DLD1 (cell line): ENCODE data around the gene AANAT.
"Not testable (repeated sequence)": the region's sequence is repeated elsewhere in the genome, so short reads cannot be mapped to it uniquely, and the experiment has no call there.

Source experiments
- in situ Hi-C: cut with HindIII; loops from 2 replicates; pipeline ENCODE4 v1.10.0; 2017; ENCODE audit warnings: low sequenced_read_pairs

AANAT gene

DNA sequence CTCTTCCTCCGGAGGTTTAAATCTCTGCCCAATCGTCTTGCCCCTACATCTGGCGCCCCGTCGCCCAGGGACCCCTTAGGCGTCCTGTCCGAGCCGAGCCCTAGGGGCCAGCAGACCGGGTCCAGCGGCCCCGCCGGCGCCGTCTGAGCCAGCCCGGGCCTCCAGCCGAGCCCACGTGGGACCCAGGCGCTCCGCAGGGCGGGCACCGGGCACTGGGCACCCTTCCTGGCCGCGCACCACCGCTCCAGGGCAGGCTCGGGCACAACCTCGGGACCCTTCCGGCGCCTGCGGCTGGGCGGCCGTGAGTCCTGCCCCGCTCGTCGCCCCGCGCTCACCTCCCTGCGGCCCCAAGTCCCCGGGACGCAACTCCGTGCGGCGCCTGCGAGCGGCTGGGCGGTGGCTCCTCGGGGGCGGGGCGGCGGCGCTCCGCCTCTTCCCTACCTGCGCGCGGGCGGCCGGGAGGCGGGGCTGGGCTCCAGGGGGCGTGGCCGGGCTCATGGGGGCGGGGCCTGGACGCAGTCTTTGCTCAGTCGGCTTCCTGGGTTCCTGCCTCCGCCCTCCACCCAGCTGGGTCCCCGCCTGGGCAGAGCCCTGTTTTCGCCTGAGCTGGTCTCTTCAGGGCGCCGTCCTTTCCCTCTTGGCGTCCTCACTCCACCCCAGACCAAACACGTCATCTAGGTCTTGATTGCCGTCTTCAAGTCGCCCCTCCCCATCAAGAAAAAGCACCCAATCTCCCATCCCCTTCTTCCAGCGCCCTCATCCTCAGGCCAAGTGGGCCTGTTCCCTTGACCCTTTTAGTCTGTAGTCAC is 33.8 kb downstream of the AANAT start, which contains the start of gene RHBDF2:
TSS of gene RHBDF2 (minus strand) at position 406 of the 809 bp plus-strand sequence. CDS start 19,899 bp downstream, outside the sequence.
- in situ Hi-C loops: no loop called here

DNA sequence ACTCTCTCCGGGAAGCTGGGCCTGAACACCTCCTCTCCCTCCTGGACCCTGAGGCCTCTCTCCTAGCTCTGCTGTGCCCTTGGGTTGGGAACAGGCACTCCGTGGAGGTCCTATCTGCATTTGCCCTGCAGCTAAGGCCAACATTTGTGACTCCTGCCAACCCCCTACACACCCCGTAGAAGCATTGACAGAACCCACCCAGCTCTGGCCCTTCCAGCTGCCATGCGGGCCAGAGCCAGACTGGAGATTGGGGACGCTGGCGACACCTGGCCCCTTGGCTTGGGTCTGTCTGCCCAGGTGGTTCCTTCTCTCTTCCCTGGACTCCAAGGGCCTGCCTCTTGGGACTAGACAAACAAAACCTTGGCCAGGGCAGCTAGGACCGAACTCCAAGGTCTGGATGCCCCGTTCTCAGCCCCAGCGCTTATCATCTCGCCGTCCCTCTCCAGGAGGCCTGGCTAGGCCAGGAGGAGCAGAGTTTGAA is 34.5 kb downstream of the AANAT start:
- in situ Hi-C loops: no loop called here

DNA sequence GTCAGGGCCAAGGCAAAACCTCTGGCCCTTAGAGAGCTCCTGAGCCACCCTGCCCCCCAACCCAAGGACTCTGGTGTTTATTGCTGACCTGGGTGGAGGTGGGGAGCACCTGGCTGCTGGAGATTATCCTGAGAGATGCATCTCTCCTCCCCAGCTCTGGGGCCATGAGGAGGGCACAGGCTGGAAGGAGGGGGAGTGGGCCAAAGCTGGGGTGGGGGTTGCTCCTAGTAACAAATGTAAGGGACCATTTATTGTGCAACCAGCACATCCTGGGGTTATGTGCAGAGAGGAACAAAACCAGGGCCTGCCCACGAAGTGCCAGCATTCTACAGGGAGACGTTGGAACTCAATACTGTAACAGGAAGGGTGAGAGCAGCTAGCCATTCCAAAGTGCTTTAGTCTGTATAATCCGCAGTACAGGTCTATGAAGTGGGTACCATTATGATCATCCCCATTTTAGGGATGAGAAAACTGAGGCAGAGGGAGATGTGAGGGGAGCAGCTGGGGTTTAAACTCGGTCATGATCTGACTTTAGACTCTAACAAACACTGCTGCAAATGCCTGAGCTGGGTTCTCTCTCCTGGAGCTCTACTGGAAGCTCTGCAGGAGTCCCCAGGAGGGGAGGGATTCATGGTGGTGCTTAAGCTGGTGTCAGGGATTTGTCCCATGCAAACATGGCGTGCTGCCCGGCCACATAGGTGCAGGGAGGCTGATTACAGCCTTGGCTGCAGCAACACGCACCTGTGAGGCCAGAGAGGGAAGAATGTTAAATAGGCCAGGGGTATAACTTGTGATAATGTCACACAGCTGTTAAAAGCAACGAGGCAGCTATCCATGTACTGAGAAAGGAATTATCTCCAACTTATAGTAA is 35.2 kb downstream of the AANAT start:
- in situ Hi-C loops: no loop called here

DNA sequence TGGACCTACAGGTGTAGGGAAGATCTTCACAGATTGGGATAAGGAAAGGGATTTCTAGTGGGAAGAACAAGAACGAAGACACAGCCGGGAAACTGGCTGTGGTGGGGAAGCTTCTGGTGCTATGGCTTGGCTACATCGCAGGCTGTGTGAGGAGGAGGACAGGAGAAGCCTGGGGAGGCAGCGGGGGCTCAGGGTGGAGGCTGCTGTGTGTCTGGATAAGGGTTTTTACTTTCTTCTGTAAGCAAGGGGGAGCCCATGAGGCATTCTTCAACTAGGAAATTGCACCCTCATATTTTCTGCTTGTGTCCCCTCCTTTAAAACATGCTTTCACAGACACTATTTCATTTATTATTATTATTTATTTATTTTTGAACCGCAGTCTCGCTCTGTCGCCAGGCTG is 36.7 kb downstream of the AANAT start:
- in situ Hi-C loops: no loop called here

DNA sequence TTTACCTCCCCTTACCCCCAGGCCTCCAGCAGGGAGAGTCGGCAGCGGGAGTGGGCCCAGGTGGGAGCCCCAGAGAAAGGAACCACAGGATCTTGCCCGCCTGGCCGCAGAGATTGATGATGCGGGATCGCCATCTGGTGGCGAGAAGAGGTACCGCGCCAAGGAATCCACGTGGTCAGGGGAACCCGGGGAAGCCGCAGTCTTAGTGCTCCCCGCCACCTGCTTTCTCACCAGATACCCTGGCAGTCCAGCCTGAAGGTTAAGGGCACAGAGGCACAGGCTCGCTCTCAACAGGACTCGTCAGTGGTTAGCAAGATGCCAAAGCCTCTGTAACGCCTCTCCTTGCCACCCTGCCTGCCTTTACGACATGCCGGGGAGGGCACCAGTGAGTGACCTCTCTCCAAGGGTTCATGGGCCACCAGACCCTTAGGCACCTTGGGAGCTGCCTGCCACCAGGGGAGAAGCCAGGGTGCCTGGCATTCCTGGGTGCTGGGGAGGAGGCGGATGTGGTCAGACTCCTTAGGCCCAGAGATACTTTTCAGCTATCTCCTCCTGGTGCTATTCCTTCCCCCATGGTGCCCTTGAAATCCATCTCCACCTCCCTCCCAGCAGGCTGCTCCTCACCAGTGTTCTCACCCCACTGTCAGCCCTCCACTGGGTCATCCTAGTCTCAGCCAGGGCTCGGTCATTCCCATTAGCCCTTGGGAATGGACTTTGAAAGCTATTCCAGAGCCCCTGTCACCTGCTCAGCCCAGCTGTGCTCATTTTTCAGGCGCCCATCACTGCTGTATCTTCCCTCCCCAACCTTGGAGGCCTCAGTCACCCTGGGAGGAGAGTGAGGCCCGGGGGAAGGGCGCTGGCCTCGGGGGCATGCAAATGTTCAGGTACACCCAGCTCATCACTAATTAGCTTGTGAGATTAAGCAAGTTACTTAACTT is 39.3 kb downstream of the AANAT start:
- in situ Hi-C loops: no loop called here

DNA sequence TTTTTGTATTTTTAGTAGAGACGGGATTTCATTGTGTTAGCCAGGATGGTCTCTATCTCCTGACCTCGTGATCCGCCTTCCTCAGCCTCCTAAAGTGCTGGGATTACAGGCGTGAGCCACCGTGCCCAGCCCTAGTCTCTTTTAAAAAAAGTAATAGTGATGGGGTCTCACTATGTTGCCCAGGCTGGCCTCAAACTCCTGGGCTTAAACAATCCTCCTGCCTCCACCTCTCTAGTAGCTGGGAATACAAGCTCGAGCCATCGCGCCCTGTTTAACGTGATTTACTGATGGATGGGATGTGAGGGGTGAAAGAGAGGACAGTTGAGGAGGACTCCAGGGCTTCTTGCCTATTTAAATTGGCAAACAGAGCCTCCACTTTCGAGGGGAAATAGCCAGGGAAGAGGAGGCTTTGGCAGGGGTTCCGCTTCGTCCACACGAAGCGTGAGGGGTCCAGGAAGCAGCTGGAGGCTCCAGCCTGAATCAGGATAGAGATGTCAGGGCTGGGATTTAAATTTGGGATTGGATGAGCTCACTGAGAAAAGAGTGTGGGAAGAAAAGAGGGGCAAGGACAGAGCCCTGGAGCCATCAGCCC is 41.2 kb downstream of the AANAT start:
- in situ Hi-C loops: not testable (repeated sequence)

DNA sequence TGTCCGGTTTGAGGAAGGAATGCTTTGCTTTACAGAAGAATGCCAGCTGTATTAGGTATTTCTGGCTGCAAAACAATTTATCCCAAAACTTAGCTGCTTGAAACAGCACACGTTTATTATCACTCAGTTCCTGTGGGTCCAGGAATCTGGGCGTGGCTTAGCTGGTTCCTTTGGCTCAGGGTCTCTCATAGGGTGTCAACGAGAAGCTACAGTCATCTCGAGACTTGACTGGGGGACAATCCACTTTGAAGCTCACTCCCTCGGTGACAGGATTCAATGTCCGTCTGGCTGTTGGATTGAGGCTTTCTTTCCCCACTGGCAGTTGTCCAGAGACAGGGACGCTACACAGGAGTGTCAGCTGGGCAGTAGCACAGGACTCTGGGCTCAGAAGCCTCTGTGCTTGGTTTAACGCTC is 43.4 kb downstream of the AANAT start:
- in situ Hi-C loops: no loop called here

DNA sequence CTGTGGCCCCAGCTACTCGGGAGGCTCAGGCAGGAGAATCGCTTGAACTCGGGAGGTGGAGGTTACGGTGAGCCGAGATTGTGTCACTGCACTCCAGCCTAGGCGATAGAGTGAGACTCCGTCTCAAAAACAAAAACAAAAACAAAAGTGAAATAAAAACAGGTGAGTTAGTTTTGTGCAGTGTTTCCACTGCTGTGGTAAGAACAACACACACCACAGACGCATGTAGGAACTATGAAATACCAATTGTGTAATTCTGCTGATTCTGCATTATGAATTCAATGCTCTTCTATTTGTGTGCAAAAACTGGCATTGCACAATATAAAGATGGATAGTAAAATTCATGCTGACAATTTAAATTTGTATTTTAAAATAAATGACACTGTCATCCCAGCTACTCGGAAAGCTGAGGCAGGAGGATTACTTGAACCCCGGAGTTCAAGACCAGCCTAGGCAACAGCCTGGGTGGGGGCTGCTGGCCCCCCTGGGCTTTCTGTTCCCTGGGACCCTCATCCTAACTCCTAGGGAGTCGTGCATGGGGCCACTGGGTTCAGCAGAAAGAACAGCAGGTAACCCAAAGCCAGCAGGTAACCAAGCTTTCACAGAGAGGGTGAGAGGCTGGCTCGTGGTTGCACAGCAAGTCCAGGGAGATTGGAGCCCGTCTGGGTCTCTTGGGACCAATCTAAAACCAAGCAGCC is 44.4 kb downstream of the AANAT start:
- in situ Hi-C loops: no loop called here

DNA sequence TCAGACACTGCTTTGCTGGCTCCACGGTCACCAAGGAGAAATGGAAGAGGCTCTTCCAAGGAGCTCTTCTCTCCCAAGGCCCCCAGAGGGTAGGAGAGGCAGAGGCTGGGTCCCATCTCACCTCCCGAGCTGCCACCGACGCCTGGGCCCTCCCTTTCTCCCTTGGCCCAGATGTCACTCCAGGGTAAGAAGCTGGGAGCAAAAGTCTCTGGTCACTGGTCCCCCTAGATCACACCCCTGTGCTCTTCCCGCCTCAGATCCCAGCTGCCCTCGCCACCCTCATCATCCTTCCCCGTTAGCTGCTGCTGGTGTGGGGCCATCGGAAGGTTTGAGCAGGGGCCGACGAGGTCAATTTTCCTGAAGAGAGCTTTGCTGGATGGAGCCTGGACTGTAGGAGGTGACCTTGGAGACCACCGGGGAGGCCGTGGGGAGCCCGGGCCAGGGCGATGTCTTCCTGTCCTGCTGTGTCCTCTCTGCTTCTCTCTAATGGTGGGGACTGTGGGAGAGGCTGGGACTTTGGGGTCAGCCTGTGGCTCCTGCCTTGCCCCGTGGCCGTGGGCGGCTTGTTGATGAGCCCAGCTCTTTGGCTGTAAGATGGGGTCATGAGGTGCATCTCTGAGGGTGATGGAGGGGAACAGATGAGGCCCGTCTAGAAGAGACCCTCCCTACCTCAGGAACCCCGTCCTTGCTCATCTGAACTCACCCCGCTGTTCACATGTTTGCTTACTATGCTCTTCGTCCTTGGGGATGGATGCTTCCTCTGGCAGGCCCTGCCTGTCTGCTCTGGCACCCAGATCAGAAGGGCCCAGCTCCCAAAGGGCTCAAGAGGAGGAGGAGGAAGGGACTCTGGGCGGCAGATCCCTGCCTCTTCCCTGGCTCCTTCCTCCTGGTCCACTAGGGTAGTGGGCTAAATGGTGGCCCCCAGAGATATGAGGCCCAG is 45.2 kb downstream of the AANAT start:
- in situ Hi-C loops: no loop called here

DNA sequence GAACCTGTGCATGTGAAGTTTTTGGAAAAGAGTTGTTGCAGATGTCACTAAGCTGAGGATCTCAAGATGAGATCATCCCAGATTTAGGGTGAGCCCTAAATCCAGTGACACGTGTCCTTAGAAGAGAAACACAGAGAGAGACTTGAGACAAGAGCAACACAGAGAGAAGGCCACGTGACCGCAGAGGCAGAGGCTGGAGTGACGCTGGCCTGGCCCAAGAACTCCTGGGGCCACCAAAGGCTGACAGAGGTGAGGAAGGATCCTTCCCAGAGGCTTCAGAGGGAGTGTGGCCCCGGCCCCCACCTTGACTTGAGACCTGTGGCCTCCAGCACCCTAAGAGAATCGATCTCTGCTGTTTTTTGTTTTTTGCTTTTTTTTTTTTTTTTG is 45.9 kb downstream of the AANAT start:
- in situ Hi-C loops: no loop called here

DNA sequence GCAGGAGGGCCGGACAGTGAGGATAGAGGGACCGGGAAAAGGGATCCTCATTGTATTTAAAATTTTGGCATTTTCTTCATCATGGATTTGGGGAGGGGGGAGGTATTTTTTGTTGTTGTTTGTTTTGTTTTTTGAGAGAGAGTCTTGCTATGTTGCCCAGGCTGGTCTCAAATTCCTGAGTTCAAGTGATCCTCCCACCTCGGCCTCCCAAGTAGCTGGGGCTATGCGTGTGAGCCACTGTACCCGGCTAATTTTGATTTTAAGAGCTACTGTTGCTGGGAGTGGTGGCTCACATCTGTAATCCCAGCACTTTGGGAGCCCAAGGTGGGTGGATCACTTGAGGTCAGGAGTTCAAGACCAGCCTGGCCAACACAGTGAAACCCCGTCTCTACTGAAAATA is 47.0 kb downstream of the AANAT start:
- in situ Hi-C loops: not testable (repeated sequence)

DNA sequence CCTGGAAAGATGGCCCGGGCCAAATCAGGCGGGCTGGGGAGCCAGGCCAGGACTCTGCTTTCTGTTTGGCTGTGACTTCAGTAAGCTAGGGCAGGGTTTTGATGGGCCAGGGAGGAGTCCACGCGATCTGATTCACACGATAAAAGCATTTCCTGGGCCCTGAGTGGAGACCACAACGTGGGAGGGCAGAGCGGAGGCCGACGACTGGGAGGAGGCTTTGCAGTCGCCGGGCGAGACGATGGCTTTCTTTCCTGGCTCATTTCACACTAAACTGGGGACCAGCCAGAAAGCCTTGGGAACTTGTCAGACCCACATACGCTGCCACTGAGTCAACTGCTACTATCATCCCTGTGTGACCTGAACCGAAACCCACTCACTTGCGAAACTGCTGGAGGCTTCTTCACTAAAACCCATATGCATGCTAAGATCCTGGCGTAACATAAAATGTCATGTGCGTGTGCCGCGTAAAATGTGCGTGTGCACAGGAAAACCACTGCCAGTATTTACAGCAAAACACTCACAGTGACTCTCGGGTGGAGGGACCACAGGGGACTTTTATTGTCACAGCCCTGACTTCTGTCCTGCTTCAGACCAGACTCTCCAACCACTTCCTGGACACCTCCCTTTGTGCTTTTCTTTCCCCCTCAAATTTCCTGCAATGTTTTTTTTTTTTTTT is 48.0 kb downstream of the AANAT start:
- in situ Hi-C loops: no loop called here

DNA sequence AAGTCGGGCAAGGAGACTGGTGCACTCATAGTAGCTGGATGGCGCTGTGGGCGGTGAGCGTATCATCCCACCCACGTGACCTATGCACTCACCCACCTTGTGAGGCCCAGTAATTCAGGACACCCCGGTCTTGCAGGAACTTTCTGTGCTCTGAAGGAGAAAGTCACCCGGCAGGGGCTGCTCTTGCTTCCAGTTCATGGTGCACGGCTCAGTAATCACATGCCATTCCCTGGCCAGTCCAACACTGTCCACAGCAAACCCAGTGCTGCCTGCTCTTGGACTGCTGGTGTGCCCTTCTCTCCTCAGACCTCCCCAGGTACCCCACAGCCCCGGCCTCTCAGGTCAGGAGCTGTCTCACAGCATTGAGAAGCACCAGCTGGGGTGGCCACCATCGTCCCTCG is 50.2 kb downstream of the AANAT start:
- in situ Hi-C loops: no loop called here

DNA sequence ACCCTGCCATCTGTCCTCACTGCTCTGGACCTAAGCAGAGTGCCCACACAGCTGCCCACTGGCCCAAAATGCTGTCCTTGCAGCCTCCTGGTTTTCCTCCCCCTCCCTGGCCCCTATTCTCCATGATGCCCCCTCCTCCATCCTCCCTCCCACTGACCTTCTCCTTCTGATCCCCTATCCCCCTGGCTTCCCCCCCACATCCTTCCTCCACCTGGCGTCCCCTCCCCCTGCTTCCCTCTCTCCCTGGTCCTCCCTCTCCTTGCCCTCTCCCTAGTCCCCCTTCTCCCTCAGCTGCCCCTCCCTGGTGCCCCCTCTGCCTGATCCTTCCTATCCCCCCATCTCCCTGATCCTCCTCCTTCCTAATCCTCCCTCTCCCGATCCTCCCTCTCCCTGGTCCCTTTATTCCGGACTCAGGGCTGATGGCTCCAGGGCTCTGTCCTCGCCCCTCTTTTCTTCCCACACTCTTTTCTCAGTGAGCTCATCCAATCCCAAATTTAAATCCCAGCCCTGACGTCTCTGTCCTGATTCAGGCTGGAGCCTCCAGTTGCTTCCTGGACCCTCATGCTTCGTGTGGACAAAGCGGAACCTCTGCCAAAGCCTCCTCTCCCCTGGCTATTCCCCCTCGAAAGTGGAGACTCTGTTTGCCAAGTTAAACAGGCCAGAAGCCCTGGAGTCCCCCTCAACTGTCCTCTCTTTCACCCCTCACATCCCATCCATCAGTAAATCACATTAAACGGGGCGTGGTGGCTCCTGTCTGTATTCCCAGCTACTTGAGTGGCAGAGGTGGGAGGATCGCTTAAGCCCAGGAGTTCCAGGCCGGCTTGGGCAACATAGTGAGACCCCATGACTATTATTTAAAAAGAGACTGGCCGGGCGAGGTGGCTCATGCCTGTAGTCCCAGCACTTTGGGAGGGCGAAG is 51.9 kb downstream of the AANAT start:
- in situ Hi-C loops: no loop called here
